ENCODE data around the gene MYO5A.

Gene MYO5A

DNA sequence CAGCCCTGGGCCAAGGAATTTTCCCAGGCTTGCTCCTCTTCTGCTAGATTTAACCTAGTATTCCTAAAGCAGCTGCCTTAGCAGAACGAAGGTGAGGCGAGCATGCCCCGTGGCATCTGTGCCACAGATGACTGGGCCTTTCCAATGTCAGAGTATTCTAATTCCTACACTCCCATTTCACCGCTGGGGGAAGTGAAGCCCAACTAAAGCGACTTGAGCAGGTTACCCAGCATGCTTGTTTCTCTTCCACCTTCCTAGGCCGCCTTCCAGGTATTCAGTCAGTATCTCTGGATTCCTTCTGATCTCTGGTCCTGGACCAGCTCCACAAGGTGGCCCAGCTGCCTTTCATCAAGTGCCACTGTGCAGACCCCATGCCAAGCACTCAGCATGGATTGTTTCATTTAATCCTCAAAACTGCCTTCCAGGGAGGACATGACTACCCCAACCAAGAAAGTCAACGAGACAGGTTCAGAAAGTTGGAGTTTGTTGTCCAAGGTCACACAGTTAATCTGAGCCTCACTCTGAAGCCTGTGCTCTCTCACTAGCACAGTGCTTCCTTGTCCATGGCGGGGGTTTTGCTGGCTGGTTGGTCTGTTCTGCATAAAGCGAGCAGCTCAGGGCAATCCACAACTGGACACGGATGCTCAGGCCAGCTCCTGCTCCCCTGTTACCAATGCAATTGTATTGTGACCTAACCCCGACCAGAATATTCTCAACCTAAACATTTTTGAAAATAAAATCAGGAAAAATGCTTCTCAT is 248.2 kb downstream of the MYO5A start:
- DNase-seq = no peak

DNA sequence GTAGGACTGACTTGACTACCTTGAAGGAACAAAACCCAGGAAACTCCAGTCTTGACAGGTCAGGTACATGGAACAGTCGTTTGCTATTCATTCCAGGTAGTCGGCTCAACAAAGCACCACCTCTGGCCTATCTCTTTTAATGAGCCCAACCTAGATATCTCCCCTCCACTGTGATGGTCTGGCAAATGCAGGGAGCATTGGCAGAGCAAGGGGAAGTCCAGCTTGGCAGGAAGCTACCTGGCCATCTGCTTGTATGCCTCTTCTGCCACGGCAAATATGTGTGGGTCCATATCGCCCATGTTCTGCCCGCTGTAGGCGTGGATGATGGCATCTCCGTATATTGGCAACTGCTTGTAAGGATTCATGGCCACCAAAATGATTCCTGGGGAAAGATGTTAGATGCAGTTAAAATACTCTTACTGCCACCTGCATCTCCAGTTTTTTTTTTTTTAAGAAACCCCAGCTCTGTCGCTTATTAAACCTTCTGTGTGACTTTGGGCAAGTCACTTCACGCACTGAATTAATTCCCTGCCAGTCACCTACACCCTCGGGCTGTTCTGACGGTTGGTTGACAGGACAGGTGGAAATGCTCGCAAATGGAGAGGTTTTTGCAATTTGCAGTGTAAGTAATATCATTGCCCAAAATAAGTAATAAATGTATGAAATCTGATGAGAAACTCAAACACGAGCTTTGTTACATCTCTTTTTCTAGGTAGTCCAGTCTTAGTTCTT is 249.9 kb downstream of the MYO5A start:
- no peak for DNase-seq

DNA sequence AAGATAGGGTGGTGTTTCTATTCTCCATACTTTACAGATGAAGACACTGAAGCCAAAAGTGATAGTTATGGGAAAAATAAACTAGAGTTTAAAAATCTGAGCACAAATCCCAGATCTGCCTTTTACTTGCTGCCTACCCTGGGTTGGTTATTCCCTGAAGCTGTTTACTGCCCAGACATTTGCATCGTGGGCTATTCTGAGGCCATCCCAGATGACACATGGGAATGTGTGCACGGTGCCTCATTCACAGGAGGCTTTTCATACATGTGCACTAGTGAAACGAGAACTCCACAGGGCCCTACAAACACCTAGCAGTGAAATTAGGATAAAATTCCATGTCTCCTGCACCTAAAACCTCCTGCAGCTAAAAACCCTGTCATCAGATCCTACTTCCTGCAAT is 250.5 kb downstream of the MYO5A start:
- DNase-seq = no peak

DNA sequence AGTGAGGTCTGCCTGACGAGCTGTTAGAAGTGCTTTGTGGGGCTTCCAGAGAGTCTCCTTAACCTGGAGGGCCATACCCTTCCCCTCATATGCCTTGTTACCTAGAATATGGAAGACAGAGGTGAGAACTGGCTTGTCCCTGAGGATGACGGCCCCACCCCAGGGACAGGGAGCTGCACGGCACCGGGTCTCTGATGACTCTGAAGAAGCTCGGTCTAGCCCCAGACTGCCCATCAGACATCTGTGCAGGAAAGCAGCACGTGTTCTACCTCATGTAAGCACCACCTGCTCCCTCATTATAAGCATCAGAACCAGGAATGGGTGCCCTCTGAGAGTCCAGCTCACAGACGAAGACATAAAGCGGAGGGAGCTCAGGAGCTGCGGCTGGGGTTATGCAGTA is 251.1 kb downstream of the MYO5A start:
- no peak for DNase-seq

DNA sequence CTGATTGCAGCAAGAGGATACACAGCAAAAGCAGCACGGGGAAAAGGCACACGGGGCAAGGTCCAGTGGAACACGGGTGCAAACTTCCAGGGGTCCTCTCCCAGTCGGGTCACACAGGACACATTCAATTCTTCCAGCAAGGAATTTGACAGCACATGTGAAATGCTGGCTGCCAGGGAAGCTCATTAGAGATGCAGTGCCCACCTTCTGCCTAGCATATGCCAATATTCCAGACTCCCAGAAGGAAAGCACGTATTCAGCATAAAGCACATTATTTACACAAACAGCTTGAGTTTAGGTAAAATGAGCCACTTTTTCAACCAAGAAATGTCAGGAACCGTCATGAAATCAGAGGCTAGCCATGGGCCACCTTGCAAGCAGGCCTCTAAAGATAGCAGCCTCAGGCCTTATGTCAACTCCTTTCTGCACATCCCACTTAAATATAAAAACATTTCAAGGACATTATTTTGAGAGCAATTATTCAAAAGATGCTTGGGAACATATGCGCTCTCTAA is 252.4 kb downstream of the MYO5A start:
- no peak for DNase-seq

DNA sequence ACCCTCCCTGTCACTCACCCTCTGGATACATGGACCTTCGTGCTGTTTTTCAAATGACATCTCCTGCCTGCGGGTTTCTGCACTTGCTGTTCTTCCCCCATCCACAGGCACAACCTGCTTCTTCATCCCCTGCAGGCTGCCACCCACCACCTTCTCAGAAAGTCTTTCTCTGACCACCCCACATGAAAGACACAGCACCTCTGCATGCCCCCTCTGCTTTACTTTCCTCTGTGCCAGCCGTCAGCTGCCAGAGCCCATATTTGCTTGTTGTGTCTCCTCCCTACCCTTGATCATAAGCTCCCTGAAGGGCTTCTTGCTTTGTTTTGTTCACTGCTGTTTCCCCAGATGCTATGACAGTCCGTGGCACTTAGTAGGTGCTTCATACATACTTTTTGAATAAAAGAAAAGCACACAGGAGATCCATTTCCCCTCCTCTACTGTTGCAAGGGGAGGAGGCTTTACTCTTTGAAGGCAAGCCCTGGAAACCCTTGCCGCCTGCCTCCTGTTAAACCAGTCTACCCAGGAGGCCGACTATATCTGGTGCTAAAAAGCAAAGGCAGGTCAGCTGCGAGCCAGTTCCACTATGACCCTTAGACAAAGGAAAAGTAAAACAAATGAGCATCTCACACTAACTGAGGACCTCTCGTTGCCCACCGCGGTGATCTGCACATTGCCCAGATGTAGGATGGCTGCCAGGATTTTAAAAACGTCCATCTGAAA is 265.0 kb downstream of the MYO5A start:
- no peak for DNase-seq

DNA sequence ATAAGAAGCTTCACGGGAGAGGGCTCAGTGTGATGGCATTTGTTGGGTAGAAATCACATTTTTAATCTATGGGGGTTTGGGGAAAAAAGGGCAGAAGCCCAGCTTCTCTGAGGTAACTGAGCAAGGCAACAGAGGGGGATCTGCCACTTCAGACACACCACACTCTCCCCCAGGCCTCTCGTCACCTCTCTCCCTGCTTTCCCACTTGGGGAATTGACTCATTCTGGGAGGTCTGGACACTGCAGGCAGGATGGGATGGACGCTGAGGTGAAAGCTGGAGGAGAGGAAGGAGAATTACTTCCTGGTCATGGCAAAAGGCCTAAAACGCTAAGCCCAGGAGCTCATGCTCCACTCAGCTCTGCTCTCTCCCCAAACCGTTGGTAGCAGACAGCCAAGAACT is 266.3 kb downstream of the MYO5A start:
- DNase-seq = no peak

DNA sequence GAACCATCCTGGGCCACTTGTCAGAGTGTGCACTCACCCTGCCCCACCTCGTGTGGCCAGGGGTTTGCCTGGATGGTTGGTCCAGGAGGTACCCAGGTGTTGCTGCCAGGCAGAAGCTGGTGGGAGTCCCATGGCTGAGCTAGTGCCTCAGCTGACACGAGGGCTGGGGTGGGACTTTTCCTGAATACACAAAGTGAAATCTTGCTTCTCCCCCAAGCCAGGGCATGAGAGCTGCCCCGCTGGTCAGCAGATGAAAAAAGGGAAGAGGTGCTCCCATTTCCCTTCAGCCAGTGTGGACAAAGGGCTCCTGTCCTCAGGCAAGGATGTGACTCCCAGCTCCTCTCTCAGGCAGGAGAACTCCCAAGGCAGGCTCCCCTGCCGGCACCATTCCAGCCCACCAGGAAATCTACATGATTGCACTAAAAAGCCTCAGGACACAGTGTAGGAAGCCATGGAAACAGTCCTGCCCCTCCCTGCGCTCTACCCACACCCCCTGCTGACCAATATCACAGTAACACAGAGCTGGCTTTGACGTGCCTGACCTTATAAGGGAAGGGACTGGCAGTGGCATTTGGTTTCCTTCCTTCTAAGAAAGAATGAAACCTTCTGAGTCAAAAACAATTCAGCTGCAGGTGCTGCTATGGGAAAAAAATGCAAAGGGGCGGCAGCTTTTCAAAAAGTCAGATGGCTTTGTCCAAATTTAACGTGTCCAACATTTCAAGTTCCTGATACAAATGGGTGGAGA is 267.0 kb downstream of the MYO5A start:
- DNase-seq = no peak

DNA sequence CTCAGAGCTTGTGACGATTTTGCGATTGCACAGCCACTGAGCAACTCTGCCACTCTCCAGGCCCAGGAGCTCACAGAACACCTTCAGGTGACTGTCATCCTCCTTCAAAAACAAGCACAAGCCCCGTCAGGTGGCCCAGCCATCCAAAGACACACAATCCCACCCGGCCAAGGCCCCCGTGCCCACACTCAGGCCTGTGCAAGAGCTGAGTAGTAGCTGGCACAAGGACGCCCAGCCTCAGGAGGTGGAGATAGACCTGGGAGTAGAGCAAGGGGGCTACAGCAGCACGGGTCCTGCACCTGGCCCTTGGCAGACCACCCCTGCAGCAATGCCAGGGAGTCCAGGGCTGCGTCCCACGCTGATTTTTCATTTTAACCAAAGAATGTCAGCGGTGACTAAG is 267.7 kb downstream of the MYO5A start:
- no peak for DNase-seq

DNA sequence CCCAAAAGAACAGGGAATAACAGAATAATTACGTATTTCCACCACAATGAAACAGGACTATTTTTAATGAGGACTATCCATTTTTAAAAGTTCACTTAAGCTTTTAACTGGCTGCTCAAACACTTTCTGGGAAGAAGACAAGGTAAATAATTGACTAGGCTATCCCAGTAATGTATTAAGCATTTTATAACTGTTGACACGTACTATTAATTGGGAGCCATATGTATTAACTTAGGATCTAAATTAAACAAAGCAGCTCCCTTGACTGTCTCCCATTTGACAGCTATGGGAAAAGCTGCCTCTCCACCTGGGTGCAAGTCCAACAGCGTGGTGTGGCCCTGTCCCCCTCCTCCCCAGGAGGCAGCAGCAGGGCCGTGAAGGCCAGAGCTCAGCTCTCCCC is 269.2 kb downstream of the MYO5A start:
- no peak for DNase-seq

DNA sequence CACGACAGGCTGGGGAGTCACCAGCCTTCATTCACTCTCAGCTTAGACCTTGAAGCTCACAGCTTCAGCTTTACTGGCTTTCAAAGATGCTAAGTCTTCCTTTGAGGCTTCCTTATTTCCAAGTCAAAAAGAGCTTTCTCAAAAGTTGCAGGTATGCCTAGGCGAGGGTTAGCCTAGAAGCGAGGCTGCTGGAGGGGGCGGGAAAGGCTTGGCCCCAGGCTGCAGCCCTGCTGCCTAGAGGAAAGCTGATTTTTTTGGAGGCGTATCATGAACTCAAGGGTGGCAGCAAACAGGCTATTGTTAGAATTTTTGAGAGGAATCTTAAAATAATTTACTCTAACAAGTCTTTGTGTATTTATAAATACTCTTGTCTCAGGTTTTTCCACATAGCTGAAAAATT is 270.2 kb downstream of the MYO5A start:
- DNase-seq = no peak

DNA sequence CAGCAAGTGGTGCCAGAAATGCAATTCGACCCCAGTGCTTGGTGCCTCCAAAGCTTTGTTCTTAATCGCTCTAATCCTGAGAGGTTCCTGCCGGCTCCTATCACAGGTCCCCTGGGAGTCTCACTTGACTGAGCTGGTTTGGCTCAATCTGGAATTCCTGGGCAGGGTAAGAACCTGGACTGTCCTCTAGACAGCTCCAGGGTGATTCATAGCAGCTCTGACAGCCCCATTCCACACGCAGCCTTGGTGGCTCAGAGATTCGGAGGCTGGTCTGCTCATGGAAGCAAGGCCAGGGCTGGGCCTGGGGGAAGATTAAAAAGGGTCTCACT is 271.0 kb downstream of the MYO5A start:
- peak; percentile 50 for DNase-seq
